K562 (cell line): ENCODE results near the gene LDB2. TPM values are rescaled to one million over a fixed set of nuclear protein-coding genes. Genes with fewer than 3 reads are reported as not detected.

ENCODE experiments used
- ATAC-seq: fragments of 200-7000 bp; cut with Tn5 transposase; 3 replicates; pipeline ENCODE4 v1.9.1; 2020; ENCODE audit warnings: moderate library complexity
- BruUV-seq: library from RNA; stranded (reverse); fragments of 400-500 nt; replicated peaks from 2 replicates; lab custom pipeline; 2021; lab: Mats Ljungman, UMichigan
- CTCF ChIA-PET: fragments of 300-600 bp; formaldehyde crosslinking; extraction: SDS; loops from one replicate; lab custom pipeline; 2021; ENCODE audit warnings: low intra/inter-chr PET ratio; lab: Yijun Ruan, JAX
- POLR2A ChIA-PET: fragments of 300-600, 350-650 bp; sonication (Branson Sonifier 250); formaldehyde crosslinking; extraction: SDS; loops from one replicate; lab custom pipeline; 2021; ENCODE audit warnings: antibody characterized with exemption, inconsistent platforms; lab: Yijun Ruan, JAX
- DNase-seq, 4 experiments: peaks; one replicate each; pipeline versions ENCODE4 v3.0.0 to v3.0.0-alpha.2; 2011 to 2018; ENCODE audit warnings: low spot score in 3 of 4, mixed read lengths in 3 of 4; ENCODE audit errors: extremely low read depth in 1 of 4
- FAIRE-seq: peaks from 2 replicates; lab custom pipeline; 2011; peaks lifted over from hg19 to GRCh38; lab: Jason Lieb, UNC
- H2AFZ ChIP-seq: 2 replicates; pipeline ENCODE4 v1.6.0; 2011; ENCODE audit warnings: low read depth, low read length, control low read depth, inconsistent platforms
- H3K27ac ChIP-seq: fragments of 200-600 bp; 3 replicates; pipeline ENCODE4 v1.8.0; 2011; ENCODE audit warnings: low read depth, mild to moderate bottlenecking, control low read depth, inconsistent platforms, low read length, moderate library complexity, mixed read lengths; ENCODE audit errors: extremely low read depth
- H3K27me3 ChIP-seq, 2 experiments: fragments of 300-600 bp in 1 of 2; 2 replicates in 1 of 2; 3 replicates in 1 of 2; pipeline versions ENCODE4 v1.6.0 to v1.8.0; 2011; ENCODE audit warnings: inconsistent platforms in 2 of 2, low read length in 2 of 2, mild to moderate bottlenecking in 1 of 2, mixed read lengths in 1 of 2, moderate library complexity in 1 of 2; ENCODE audit not compliant: control insufficient read depth in 2 of 2, insufficient read depth in 2 of 2
- H3K36me3 ChIP-seq: fragments of 300-600 bp; 3 replicates; pipeline ENCODE4 v1.8.0; 2011; ENCODE audit warnings: mild to moderate bottlenecking, low read length, inconsistent platforms; ENCODE audit not compliant: control insufficient read depth, insufficient read depth
- H3K4me1 ChIP-seq, 2 experiments: fragments of 200-600 bp in 1 of 2; replicated peaks in 1 of 2; 2 replicates in 1 of 2; 3 replicates in 1 of 2; pipeline versions ENCODE4 v1.5.1 to v1.8.0; 2011; ENCODE audit warnings: inconsistent platforms in 2 of 2, low read length in 2 of 2, mild to moderate bottlenecking in 1 of 2, mixed read lengths in 1 of 2, moderate library complexity in 1 of 2; ENCODE audit not compliant: control insufficient read depth in 2 of 2, insufficient read depth in 2 of 2
- H3K4me2 ChIP-seq: 2 replicates; pipeline ENCODE4 v1.6.1; 2011; ENCODE audit warnings: low read length, control low read depth, inconsistent platforms, mixed read lengths; ENCODE audit not compliant: insufficient read depth
- H3K4me3 ChIP-seq: fragments of 200-600 bp; sonication (generic), shearing (Covaris generic); 2 replicates; pipeline ENCODE4 v1.5.1; 2016; ENCODE audit warnings: control low read depth, inconsistent platforms
- H3K79me2 ChIP-seq: fragments of 200-600 bp; 3 replicates; pipeline ENCODE4 v1.8.0; 2011; ENCODE audit warnings: low read length, inconsistent platforms; ENCODE audit not compliant: control insufficient read depth, insufficient read depth
- H3K9ac ChIP-seq, 2 experiments: 2 replicates each; pipeline versions ENCODE4 v1.6.0 to v1.6.1; 2011; ENCODE audit warnings: low read depth in 2 of 2, low read length in 2 of 2, control low read depth in 1 of 2, inconsistent platforms in 1 of 2, mild to moderate bottlenecking in 1 of 2, mixed read lengths in 1 of 2; ENCODE audit not compliant: insufficient read depth in 1 of 2
- H3K9me1 ChIP-seq: one replicate; pipeline ENCODE4 v1.6.0; 2011; ENCODE audit warnings: inconsistent platforms, mild to moderate bottlenecking, low read length, moderate library complexity; ENCODE audit not compliant: control insufficient read depth, insufficient read depth
- H3K9me3 ChIP-seq: replicated peaks from 2 replicates; pipeline ENCODE4 v1.5.1; 2011; ENCODE audit warnings: low read depth, low read length, inconsistent platforms; ENCODE audit not compliant: control insufficient read depth, insufficient read depth
- H4K20me1 ChIP-seq: replicated peaks from 2 replicates; pipeline ENCODE4 v1.6.1; 2011; ENCODE audit warnings: low read length, inconsistent platforms, mixed read lengths; ENCODE audit not compliant: control insufficient read depth, insufficient read depth
- CAMTA2 ChIP-seq: fragments of 250-450 bp; sonication (Bioruptor Pico); conservative IDR thresholded peaks from 2 replicates; pipeline ENCODE4 v1.5.1; 2022
- CBFA2T3 ChIP-seq: fragments of 450-650 bp; IDR thresholded peaks from 2 replicates; pipeline ENCODE4 v1.6.1; 2017
- CSDE1 ChIP-seq, 2 experiments: fragments of 450-650 bp; IDR thresholded peaks; 2 replicates each; pipeline ENCODE4 v1.6.1; 2016; ENCODE audit warnings: mild to moderate bottlenecking in 1 of 2
- DMBX1 ChIP-seq: fragments of 250-450 bp; sonication (Bioruptor Pico); IDR thresholded peaks from 2 replicates; pipeline ENCODE4 v1.8.0; 2022; ENCODE audit warnings: inconsistent platforms, mild to moderate bottlenecking, moderate library complexity, borderline replicate concordance
- DPF2 ChIP-seq: fragments of 450-650 bp; IDR thresholded peaks from 2 replicates; pipeline ENCODE4 v1.6.1; 2016
- HDAC8 ChIP-seq: fragments of 450-650 bp; IDR thresholded peaks from 2 replicates; pipeline ENCODE4 v1.6.1; 2016; ENCODE audit warnings: mild to moderate bottlenecking, missing genetic modification characterization, moderate library complexity, missing compliant biosample characterization
- HDGF ChIP-seq: fragments of 450-650 bp; IDR thresholded peaks from 2 replicates; pipeline ENCODE4 v1.6.1; 2016
- LARP7 ChIP-seq: fragments of 450-650 bp; IDR thresholded peaks from 2 replicates; pipeline ENCODE4 v1.6.1; 2016
- MEIS2 ChIP-seq: fragments of 450-650 bp; IDR thresholded peaks from 2 replicates; pipeline ENCODE4 v1.6.1; 2014; ENCODE audit warnings: mild to moderate bottlenecking; ENCODE audit not compliant: partially characterized antibody
- NEUROD1 ChIP-seq: fragments of 150-350 bp; IDR thresholded peaks from 2 replicates; pipeline ENCODE4 v1.6.1; 2014; ENCODE audit warnings: borderline replicate concordance, low read length, low read depth; ENCODE audit not compliant: partially characterized antibody
- PHF8 ChIP-seq: fragments of 200-600 bp; sonication (generic); IDR thresholded peaks from 2 replicates; pipeline ENCODE4 v1.6.1; 2012; ENCODE audit warnings: mixed run types, mild to moderate bottlenecking, inconsistent platforms, low read length, moderate library complexity, borderline replicate concordance
- SNRNP70 ChIP-seq: fragments of 200-400 bp; formaldehyde crosslinking; optimal IDR thresholded peaks from 2 replicates; pipeline ENCODE3; 2017; ENCODE audit warnings: low read depth, low read length
- ZNF518B ChIP-seq: fragments of 250-450 bp; sonication (Bioruptor Pico); IDR thresholded peaks from 2 replicates; pipeline ENCODE4 v1.5.0; 2021; ENCODE audit warnings: mild to moderate bottlenecking, moderate library complexity
- WGBS: fragments of 100-300 bp; shearing (Covaris generic); methylation state at CpG from one replicate; pipeline ENCODE4 v1.1.6; 2016; ENCODE audit warnings: low coverage, mixed read lengths; ENCODE audit not compliant: insufficient coverage; ENCODE audit errors: missing lambda C conversion rate; 5-methylcytosine and 5-hydroxymethylcytosine counted together
- in situ Hi-C: fragments of 300-500 bp; cut with MboI; formaldehyde crosslinking; loops from 4 replicates; pipeline ENCODE4 v1.15.0; 2018; ENCODE audit warnings: inconsistent platforms, mixed read lengths
- intact Hi-C: fragments of 100-400 bp; cut with micrococcal nuclease; formaldehyde crosslinking; loops from 2 replicates; pipeline ENCODE4 v1.14.2; 2022
- polyA plus RNA-seq, 8 experiments: library from polyadenylated mRNA; depleted of rRNA in 4 of 8; stranded (reverse) in 5 of 8; unstranded in 3 of 8; fragments of >200 nt; fragmentation: Nextera tagmentation in 2 of 8; fragmentation: Illumina TruSeq in 1 of 8; extraction: Ambion mirVana in 2 of 8; extraction: Trizol in 1 of 8; gene quantifications; 2 replicates each; pipeline versions ENCODE4 v1.2.1 to v1.2.3, GENCODE V29; 2011 to 2014; ENCODE audit warnings: inconsistent platforms in 1 of 8, missing spikeins in 1 of 8
- total RNA-seq, 7 experiments: library from RNA; depleted of rRNA in 6 of 7; stranded (reverse); fragments of >200 nt in 6 of 7; fragmentation: Illumina TruSeq in 2 of 7; extraction: Trizol in 2 of 7; gene quantifications; 2 replicates each; pipeline versions ENCODE4 v1.2.1 to v1.2.3, GENCODE V29; 2011 to 2021; ENCODE audit warnings: low replicate concordance in 1 of 7

Gene LDB2
- total and polyA plus RNA-seq, 9 of the 15 experiments (the other 6 are each of a cell fraction or from before 2014, with no cell fraction given), result 0.10 to 0.20 TPM; not detected in 7

GRCh38 chr4:16770710-16771285 lies 127.6 kb downstream of the LDB2 start:
- intact Hi-C loops (no loop called here), in situ Hi-C loops (no loop called here)
- no peak for TF ChIP-seq MEIS2
- no peak for TF ChIP-seq LARP7
- TF ChIP-seq DMBX1, result no peak
- TF ChIP-seq NEUROD1, result no peak
- TF ChIP-seq CSDE1 (IDR thresholded peaks at IDR 0.05), result no peak
- TF ChIP-seq SNRNP70, result no peak
- TF ChIP-seq CAMTA2 (CRISPR knock-in tag), result no peak
- no peak for TF ChIP-seq DPF2
- no peak for TF ChIP-seq CBFA2T3
- no peak for TF ChIP-seq HDGF
- no peak for TF ChIP-seq HDAC8 (tag)
- TF ChIP-seq PHF8, result no peak
- TF ChIP-seq ZNF518B (CRISPR knock-in tag), result no peak
- Histone ChIP-seq H4K20me1 (no peaks in the 10 kb centered on the region), H3K36me3 (no peaks in the 10 kb centered on the region), H3K4me1 (no peaks in the 10 kb centered on the region), H2AFZ (no peak overlapping the region), H3K9ac (no peak overlapping the region), H3K27me3 (no peaks in the 10 kb centered on the region), H3K4me3 (no peak overlapping the region), H3K27ac (no peak overlapping the region), H3K9me1 (no peaks in the 10 kb centered on the region), H3K4me2 (no peak overlapping the region), H3K9me3 (no peaks in the 10 kb centered on the region), H3K79me2 (no peaks in the 10 kb centered on the region)
- FAIRE-seq (no peak), DNase-seq (no peak), ATAC-seq (no peak)
- POLR2A ChIA-PET, result no interaction called here
- no TSS peak for BruUV-seq
- WGBS, result 0% methylated on average over 6 of the region's 6 CpGs
- CTCF ChIA-PET, result no interaction called here
